IPS DF 6.9 (cell line): ENCODE data around the gene SLC35B2.

Experiments
- DNase-seq: peaks from one replicate; pipeline ENCODE4 v3.0.0-alpha.2; 2013; ENCODE audit warnings: low read depth, low spot score
- H3K27ac ChIP-seq: one replicate; pipeline ENCODE4 v1.5.1; 2013; ENCODE audit warnings: low read length, control low read depth
- H3K27me3 ChIP-seq: 2 replicates; pipeline ENCODE4 v1.6.1; 2013; ENCODE audit warnings: mild to moderate bottlenecking, low read length; ENCODE audit not compliant: control insufficient read depth, insufficient read depth
- H3K36me3 ChIP-seq: 2 replicates; pipeline ENCODE4 v1.6.1; 2013; ENCODE audit warnings: low read length; ENCODE audit not compliant: control insufficient read depth, insufficient read depth
- H3K4me1 ChIP-seq: 2 replicates; pipeline ENCODE4 v1.6.1; 2013; ENCODE audit warnings: low read length; ENCODE audit not compliant: control insufficient read depth, insufficient read depth
- H3K4me3 ChIP-seq: 2 replicates; pipeline ENCODE4 v1.5.1; 2013; ENCODE audit warnings: mild to moderate bottlenecking, low read length
- H3K9me3 ChIP-seq: 2 replicates; pipeline ENCODE4 v1.6.1; 2013; ENCODE audit warnings: low read length, inconsistent platforms; ENCODE audit not compliant: control insufficient read depth, insufficient read depth
- WGBS: extraction: QIAGEN DNeasy Blood & Tissue Kit; methylation state at CpG from one replicate; pipeline ENCODE4 v1.1.7; 2013; ENCODE audit warnings: mixed read lengths, missing lambda C conversion rate; ENCODE audit not compliant: insufficient read length, insufficient coverage; 5-methylcytosine and 5-hydroxymethylcytosine counted together

Gene SLC35B2, protein sequence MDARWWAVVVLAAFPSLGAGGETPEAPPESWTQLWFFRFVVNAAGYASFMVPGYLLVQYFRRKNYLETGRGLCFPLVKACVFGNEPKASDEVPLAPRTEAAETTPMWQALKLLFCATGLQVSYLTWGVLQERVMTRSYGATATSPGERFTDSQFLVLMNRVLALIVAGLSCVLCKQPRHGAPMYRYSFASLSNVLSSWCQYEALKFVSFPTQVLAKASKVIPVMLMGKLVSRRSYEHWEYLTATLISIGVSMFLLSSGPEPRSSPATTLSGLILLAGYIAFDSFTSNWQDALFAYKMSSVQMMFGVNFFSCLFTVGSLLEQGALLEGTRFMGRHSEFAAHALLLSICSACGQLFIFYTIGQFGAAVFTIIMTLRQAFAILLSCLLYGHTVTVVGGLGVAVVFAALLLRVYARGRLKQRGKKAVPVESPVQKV

DNA sequence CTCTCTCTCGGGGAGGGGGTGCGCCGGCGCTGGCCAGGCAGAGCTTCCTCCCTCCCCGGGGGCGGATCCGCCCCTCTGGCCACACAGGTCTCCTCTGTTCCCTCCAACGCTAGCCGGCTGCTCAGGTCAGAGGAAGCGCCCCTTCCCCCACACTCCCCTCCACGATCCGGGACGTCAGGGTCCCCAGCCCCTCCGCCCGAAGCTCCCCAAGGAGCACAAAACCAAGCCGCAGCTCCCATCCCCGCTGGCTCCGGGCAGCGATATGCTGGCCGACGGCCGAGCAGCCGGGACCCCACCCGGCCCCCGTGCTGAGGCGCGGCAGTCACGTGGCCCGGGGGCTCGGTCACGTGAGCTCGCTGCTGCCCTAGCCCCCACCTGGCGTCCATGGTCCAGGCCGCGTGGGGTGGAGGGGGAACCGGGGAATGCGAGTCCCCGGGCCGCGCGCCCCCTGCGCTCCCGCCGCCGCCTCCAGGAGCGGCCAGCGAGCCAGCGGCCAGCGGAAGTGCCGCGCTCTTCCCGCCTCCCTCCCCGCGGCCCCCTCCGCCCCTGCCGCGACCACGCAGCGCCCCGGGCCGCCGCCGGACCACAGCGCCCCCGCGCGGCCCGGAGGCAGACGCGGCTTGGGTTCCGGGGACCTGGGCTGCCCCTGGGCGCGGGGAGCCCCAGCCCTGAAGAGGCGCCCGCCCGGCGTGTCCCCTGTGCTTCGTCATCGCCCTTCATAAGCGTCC lies at the start of gene SLC35B2:
Gene SLC35B2, minus strand, starts transcription at position 504 of the 728 bp plus-strand sequence. Its CDS starts 118 bp downstream, at position 386.
- H3K9me3 ChIP-seq, result no peaks in the 10 kb centered on the region
- no peaks in the 10 kb centered on the region for H3K27me3 ChIP-seq
- H3K4me3 ChIP-seq, result peak within 1 kb of the TSS; percentile 70
- no peak within 1 kb of the TSS for H3K27ac ChIP-seq
- H3K36me3 ChIP-seq, result peaks cover 26% of the 10 kb centered on the region
- DNase-seq, result no peak
- no CpG with 5 or more reads among the region's 80 CpGs for WGBS
- no peaks in the 10 kb centered on the region for H3K4me1 ChIP-seq

DNA sequence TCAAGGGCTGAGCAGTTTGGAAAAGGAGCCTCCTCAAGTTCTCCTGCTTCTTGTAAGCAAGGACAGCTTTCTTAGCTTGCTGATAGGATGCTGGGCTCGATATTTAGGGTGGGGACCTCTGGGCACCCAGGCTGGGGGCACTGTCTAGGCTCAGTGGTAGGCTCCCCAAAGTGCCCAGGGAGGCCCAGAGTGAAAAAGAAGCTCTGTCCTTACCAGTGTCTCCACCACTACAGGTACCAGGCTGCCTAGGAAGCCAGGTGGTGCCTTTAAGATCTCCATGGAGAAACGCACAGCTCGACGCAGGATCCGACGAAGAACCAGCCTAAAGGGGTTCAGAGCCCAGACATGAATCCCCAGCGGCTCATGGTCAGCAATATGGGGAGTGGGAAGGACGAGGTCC lies 49.4 kb upstream of the SLC35B2 start:
- Histone ChIP-seq H3K9me3 (no peaks in the 10 kb centered on the region), H3K4me1 (no peaks in the 10 kb centered on the region; the same call in 1 of the 2 replicates), H3K27me3 (no peaks in the 10 kb centered on the region), H3K36me3 (peaks cover 57% of the 10 kb centered on the region), H3K4me3 (no peak overlapping the region), H3K27ac (no peak overlapping the region)
- DNase-seq, result no peak
- WGBS, result no CpG with 5 or more reads among the region's 8 CpGs

DNA sequence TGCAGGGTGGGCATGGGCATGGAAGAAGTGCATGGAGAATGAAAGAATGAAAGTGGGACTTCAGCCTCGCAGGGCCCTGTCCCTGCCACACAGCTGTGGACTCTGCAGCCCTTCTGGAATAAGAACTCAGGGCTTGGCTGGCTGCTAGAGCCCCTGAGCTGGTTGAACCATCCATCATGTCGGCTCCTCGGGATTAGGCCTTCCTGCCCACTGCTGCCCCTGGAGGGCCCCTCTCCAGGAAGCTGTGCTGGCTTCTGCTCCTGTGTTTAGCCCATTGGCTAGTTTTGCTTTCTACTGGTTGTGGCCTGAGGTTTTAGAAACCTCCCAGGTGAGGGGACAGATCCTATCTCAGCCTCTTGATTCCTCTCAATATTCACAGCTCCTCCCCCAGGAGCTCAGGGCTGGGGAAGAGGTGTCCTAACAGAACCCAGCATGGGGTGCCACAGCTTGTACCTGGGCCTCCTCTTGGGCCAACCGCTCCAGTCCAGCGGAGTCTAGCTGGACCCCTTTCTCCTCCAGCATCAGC lies 47.9 kb upstream of the SLC35B2 start:
- Histone ChIP-seq H3K9me3 (no peaks in the 10 kb centered on the region), H3K36me3 (peaks cover 53% of the 10 kb centered on the region), H3K4me1 (no peaks in the 10 kb centered on the region; the same call in 1 of the 2 replicates), H3K27me3 (no peaks in the 10 kb centered on the region), H3K4me3 (no peak overlapping the region), H3K27ac (no peak overlapping the region)
- DNase-seq, result no peak
- WGBS, result no CpG with 5 or more reads among the region's 5 CpGs

DNA sequence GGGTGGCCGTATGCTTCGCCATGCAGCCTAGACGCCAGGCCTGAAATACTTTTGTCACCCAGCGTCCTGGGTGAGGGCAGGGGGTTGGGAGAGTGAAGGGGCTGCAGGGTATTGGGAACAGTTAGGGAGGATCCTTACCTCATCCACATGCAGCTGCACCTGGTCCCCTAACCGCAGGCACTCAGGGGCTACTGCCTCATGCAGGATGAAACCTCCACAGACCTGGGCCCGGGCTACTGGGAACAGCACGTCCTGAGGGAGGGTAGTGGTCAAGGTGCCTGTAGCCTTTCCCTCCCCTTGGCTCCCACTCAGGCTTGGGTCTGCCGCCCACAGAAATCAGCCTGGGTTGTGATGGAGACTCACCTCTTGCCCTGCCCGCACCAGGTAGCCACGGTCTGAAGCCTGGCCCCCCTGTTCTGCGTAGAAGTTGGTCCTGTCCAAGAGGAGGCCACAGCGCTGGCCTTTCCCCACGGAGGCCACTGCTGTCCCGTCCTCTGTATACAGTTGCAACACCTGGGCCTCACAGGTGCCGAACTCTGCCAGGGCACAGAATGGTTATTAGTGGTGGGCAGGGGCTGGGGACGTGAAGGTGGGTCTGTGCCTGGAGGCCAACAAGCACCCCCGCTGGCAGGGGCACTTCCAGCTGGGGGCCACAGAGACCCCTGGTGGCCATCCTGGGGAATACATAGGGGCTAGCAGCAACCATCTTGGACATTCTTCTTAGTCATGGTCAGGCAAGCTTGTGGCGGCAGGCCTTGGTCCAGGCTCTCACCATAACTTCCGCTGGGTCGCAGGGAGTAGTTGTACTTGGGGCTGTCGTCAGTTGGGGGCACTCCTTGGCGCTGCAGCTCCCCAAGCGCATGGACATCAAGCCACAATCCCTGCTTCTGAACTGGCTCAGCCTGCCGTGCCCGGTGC lies 47.2 kb upstream of the SLC35B2 start:
- H3K27ac ChIP-seq, result no peak overlapping the region
- no peak for DNase-seq
- no CpG with 5 or more reads among the region's 25 CpGs for WGBS

DNA sequence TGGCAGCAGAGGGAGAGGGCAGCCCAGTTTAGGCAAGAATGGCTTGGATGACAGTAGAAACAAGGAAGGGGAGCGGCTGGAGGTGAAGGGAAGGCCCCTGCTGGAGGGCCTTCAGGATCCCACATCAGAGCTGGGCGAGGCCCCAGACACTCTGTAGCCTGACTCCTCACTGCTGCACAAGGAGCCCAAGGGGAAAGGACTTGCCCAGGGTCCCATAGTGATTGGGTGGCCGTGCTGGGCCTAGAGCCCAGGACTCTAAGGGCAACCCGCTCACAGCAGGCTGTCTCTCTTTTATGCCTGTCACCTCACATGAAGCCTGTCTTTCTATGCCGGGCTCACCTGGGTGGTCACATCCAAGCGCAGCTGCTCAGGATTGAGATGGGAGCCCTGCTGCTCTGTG lies 46.5 kb upstream of the SLC35B2 start:
- DNase-seq, result no peak
- Histone ChIP-seq H3K9me3 (no peaks in the 10 kb centered on the region), H3K36me3 (peaks cover 51% of the 10 kb centered on the region), H3K27ac (no peak overlapping the region), H3K4me3 (no peak overlapping the region), H3K27me3 (no peaks in the 10 kb centered on the region), H3K4me1 (no peaks in the 10 kb centered on the region; the same call in 1 of the 2 replicates)
- WGBS, result no CpG with 5 or more reads among the region's 6 CpGs

More for the DNA sequence above, 47.2 kb upstream of the SLC35B2 start:
- H3K9me3 ChIP-seq, result no peaks in the 10 kb centered on the region
- no peaks in the 10 kb centered on the region; the same call in 1 of the 2 replicates for H3K4me1 ChIP-seq
- peaks cover 51% of the 10 kb centered on the region for H3K36me3 ChIP-seq
- no peaks in the 10 kb centered on the region for H3K27me3 ChIP-seq
- H3K4me3 ChIP-seq, result no peak overlapping the region

DNA sequence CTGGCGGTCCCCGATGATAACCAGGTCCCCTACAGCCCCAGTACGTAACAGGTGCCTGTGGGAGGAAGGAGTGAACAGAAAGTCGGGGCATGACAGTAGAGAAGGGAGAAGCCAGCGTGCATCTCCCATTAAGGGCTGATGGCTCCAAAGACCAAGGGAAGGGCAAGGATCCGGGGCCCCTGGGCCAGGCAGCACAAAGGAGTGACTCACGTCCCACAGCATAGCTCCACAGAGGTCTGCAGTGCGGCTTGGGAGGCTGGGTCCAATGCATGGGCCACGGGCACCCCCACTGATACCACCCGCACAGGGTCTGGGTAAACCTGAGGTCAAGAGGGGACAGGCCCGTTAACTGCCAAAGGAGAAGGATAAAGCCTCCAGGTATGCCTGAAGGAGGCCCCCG lies 45.5 kb upstream of the SLC35B2 start:
- no peak overlapping the region for H3K27ac ChIP-seq
- no peak overlapping the region for H3K4me3 ChIP-seq
- DNase-seq, result no peak
- no peaks in the 10 kb centered on the region for H3K9me3 ChIP-seq
- peaks cover 49% of the 10 kb centered on the region for H3K36me3 ChIP-seq
- no peaks in the 10 kb centered on the region; the same call in 1 of the 2 replicates for H3K4me1 ChIP-seq
- H3K27me3 ChIP-seq, result no peaks in the 10 kb centered on the region
- WGBS, result no CpG with 5 or more reads among the region's 12 CpGs

DNA sequence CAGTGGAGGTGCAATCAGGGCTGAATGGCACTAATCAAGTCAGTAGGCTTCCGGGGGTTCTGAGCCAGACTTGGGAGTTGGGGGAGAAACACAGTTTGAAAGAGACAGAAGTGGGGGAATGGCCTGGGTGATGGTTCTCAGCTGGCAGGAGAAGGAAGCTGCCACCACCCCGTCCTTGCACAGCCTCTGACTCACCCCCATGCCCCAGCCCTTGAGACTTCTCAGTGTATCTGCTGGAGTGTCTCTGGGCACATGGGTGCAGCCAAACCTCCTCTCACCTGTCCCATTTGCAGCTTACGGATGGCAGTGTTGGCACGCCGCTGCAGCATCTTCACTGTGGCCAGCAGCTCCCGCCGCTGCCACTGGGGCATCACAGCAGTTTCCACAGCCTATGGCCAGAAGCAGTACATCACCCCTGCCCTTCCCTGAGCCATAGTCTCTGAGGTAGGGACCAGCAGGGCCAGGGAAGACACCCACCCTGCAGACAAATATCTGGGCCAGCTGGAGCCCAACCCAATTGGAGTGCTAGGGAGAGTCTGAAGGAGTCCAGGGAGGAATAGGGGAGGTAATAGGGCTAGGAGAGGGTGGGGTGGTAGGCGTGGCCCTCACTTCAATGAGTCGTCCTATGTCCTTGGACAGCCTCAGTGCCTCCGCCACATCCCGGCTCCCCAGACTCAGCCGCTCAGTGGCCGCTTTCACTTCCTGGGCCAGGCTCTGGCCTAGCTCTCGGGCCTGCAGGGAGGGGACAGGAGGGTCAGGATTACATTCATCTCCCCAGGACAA lies 44.6 kb upstream of the SLC35B2 start:
- no peak for DNase-seq
- Histone ChIP-seq H3K27ac (no peak overlapping the region), H3K4me3 (no peak overlapping the region), H3K36me3 (peaks cover 45% of the 10 kb centered on the region), H3K27me3 (no peaks in the 10 kb centered on the region), H3K4me1 (no peaks in the 10 kb centered on the region; the same call in 1 of the 2 replicates), H3K9me3 (no peaks in the 10 kb centered on the region)
- no CpG with 5 or more reads among the region's 14 CpGs for WGBS

DNA sequence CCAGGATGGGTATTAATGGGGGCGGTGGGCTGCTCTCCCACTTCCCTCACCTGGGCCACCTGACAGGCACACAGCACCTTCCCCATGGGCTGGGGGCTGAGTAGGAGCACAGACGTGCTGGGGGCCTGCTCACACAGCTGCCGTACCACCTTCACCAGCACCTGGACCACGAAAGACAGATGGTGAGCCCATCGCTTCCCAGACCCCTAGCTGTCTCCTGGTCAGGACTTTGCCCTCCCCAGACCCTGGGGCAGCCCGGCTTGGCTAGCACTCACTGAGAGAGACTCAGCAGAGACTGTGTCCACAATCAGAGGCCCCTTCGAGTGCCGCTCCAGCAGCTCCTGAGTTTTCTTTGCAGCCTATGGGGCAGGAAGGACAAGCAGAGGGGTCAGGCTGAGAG lies 43.8 kb upstream of the SLC35B2 start:
- Histone ChIP-seq H3K27me3 (peaks cover under 1% of the 10 kb centered on the region; the same call in 1 of the 2 replicates), H3K36me3 (peaks cover 38% of the 10 kb centered on the region), H3K27ac (no peak overlapping the region), H3K4me1 (peaks cover 2% of the 10 kb centered on the region), H3K9me3 (no peaks in the 10 kb centered on the region), H3K4me3 (no peak overlapping the region)
- no CpG with 5 or more reads among the region's 8 CpGs for WGBS
- DNase-seq, result no peak

DNA sequence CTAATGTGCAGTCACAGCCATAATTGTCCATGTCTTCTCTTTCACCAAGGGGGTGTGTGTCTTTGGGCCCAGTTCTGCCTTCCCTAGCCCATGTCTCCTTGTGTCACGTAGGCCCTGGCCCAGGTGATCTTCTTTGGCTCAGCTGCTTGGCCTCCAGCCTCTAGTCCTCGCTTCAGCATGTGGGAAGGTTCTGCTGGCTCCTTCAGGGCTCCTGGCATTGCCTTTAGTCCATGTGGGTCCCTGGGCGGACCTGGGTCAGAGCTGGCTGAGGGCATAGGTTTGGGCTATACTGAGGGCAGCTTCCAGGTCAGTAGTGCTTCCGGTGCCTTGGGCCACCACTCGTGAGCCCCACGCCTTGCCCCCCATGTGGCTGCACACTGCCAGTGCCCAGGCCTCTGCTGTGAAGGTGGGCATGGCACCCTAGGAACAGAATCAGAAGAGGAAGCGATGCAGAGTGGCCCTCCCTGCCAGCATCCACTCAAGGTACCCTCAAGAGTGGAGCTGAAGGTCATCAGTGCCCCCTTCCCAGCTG lies 43.0 kb upstream of the SLC35B2 start:
- Histone ChIP-seq H3K4me3 (no peak overlapping the region), H3K36me3 (peaks cover 37% of the 10 kb centered on the region), H3K27me3 (peaks cover 3% of the 10 kb centered on the region; the same call in 1 of the 2 replicates), H3K9me3 (no peaks in the 10 kb centered on the region), H3K4me1 (peaks cover 2% of the 10 kb centered on the region), H3K27ac (no peak overlapping the region)
- no peak for DNase-seq
- WGBS, result no CpG with 5 or more reads among the region's 7 CpGs
